HT1080 (cell line): ENCODE data around the gene ACMSD. TPM values are rescaled to one million over a fixed set of nuclear protein-coding genes. Genes with fewer than 3 reads are reported as not detected.
A peak's percentile ranks its signal among the peaks of the same experiment; 100 is the strongest.
"Not testable (repeated sequence)": the region's sequence is repeated elsewhere in the genome, so short reads cannot be mapped to it uniquely, and the experiment has no call there.

ENCODE experiments used
- DNase-seq: peaks from one replicate; pipeline ENCODE4 v3.0.0-alpha.2; 2015; ENCODE audit warnings: low read depth
- total RNA-seq: library from RNA; depleted of rRNA; stranded (reverse); fragments of >200 nt; shearing (Covaris generic); gene quantifications from 2 replicates; pipeline ENCODE4 v1.2.3, GENCODE V29; 2014

The ACMSD gene
- total RNA-seq, 1 experiment from 2014 or later = not detected

DNA sequence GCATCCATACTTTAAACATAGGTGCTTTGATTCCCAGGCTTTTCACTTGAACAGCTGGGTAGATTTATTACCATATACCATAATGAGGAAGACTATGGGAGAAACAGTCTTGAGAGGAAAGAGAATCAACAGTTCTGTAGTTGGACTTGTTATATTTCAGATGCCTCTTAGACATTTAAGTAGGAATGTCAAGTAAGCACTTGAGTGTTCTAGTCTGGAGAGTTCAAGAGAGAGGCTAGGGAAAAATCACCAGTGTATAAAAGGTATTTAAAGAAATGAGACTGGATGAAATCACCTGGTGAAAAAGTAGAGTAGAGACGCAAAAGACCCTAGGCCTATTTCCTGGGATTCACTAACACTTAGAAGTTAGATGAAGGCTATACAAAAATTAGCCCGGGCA lies 66.8 kb downstream of the ACMSD start:
- no peak for DNase-seq

DNA sequence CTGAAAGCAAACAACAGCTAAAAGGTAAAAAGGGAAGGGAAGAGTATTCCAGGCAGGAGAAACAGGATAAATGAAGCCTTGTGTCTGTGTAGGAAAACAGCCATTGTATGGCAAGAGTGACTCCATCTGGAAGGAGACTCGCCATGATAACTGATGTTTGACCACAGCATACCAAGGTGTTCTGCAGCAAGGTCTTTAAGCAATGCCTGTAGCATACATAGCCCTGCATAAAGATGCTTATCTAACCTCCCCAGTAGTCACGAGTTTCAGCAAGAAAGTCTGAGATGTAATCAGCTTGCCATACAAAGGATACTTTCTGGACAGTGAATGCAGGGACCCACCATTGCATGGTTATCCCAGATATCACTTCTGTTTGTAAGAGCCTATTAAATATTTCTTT lies 68.3 kb downstream of the ACMSD start:
- DNase-seq = no peak

DNA sequence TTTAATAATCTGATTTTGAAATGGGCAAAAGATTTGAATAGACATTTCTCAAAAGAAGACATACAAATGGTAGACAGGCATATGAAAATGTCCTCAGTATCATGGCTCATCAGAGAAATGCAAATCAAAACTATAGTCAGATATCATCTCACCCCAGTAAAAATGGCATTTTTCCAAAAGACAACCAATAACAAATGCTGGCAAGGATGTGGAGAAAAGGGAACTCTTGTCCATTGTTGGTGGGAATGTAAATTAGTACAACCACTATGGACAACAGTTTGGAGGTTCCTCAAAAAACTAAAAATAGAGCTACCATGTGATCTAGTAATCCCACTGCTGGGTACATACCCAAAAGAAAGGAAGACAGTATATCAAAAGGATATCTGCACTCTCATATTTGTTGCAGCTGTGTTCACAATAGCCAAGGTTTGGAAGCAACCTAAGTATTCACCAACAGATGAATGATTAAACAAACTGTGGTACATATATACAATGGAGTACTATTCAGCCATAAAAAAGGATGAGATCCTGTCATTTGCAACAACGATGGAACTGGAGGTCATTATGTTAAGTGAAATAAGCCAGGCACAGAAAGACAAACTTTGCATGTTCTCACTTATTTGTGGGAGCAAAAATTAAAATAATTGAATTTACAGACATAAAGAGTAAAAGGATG lies 69.2 kb downstream of the ACMSD start:
- not testable (repeated sequence) for DNase-seq

DNA sequence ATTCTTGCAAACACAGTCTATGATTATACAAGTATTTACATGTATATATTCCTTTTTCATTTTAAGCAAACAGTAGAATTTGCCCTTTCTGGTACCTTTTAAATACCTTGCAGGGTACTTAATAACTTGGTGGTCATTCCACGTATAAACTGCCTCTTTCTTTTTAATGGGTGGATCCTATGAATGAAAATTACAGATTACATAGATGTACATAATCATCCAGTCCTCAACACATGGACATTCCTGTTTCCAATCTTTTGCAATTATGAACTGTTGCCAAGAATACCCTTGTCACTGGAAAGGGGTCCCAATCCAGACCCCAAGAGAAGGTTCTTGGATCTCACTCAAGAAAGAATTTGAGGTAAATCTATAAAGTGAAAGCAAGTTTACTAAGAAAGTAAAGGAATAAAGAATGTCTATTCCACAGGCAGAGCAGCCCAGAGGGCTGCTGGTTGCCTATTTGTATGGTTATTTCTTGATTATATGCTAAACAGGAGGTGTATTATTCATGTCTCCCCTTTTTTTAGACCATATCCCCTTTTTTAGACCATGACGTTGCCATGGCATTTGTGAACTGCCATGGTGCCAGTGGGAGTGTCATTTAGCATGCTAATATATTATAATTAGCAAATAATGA lies 72.5 kb downstream of the ACMSD start:
- no peak for DNase-seq

DNA sequence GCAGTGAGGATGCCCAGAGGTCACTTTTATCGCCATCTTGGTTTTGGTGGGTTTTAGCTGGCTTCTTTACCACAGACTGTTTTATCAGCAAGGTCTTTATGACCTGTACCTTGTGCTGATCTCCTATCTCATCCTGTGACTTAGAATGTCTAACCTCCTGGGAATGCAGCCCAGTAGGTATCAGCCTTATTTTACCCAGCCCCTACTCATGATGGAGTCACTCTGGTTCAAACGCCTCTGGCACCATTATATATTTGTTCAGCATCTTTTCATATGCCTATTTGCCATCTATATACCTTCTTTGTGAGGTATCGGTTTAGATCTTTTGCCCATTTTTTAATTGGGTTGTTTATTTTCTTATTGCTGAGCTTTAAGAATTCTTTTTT lies 73.0 kb downstream of the ACMSD start:
- no peak for DNase-seq

DNA sequence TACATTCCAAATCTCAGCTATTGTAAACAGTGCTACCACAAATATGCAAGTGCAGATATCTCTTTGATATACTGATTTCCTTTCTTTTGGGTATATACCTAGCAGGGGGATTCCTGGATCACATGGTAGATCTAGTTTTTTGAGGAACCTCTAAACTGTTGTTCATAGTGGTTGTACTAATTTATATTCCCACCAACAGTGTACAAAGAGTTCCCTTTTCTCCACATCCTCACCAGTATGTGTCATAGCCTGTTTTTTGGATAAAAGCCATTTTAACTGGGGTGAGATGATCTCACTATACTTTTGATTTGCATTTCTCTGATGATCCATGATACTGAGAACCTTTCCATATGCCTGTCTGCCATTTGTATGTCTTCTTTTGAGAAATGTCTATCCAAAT lies 73.9 kb downstream of the ACMSD start:
- DNase-seq = peak; percentile 83

DNA sequence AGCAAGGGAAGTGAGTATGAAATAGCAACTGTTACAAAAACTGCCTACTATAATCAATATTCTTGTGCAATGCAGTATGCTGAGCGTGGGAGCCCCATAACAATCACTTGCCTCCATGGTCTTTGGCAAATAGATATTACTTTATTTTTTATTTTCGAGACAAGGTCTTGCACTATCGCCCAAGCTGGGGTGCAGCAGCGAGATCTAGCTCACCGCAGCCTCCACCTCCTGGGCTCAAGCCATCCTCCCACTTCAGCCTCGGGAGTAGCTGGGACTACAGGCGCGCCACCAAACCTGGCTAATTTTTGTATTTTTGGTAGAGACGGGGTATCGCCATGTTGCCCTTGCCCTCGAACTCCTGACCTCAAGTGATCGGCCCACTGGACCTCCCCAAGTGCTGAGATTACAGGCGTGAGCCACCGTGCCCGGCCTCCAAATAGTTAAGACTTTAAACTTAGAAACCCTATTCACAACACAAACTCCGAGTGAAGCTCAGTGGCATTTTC lies 79.0 kb downstream of the ACMSD start:
- no peak for DNase-seq

DNA sequence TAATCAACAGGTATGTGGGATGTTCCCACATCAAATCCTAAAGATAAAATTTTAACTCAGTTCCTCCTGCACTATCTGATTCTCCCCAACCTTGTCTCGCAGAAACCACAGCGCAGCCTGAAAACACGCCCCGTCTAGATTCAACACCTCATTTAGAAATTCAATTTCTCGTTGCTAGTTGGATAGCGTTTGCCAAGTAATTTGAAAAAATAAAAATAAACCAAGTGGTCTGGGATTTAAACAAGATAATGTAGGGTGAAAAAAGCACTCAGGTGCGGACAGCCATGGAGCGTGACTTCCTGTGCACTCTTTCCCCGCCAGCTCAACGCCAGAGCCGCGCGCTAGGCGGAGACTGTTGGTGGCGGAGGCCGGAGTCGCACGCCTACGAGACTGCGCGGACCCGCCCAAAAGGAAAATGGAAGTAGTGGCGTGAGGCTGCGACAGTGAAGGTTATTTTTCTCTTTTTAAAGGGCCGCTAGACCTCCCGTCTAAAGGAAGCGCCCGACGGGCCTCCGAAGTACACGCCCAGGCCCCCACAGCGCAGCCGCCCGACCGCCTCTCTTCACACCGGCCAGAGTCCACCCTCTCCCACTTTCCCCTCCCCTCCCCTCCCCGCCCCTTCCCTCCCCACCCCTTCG lies 79.6 kb downstream of the ACMSD start:
- no peak for DNase-seq

DNA sequence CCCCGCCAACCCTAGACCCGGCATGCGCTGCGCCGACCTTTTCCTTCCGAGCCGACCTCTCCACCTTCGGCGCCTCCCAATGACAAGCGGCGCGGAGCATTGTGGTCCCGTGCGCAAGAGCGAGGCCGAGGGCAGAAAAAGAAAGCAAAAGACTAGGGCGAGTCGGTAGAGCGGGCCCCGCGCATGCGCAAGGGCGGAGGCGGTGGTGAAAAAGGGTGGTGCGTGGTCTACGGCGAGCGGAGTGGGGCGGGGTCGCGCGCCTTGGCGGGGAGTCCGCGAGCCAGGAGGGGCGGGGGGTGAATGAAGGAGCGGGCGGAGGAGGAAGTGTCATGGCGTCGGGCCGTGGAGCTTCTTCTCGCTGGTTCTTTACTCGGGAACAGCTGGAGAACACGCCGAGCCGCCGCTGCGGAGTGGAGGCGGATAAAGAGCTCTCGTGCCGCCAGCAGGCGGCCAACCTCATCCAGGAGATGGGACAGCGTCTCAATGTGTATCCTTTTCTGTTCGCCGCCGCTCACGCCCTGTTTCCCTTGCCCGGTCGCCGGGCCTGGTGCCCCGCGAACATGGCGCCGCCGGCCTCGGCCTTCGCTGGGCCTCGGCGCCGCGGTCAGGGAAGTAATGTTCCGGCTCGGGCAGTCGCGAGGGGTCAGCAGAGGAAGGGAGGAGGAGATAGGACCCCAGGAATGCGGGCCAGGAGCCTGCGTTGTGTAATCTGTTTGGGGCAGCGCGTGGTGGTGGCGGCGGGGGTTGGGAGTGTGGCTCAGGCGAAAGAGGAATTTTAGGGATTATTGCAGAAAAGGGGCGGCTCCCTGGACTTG lies 80.3 kb downstream of the ACMSD start, which contains the start of gene CCNT2:
TSS of gene CCNT2 (plus strand) at position 297 of the 815 bp plus-strand sequence. CDS start at position 330, 33 bp downstream.
- DNase-seq = peak; percentile 99

DNA sequence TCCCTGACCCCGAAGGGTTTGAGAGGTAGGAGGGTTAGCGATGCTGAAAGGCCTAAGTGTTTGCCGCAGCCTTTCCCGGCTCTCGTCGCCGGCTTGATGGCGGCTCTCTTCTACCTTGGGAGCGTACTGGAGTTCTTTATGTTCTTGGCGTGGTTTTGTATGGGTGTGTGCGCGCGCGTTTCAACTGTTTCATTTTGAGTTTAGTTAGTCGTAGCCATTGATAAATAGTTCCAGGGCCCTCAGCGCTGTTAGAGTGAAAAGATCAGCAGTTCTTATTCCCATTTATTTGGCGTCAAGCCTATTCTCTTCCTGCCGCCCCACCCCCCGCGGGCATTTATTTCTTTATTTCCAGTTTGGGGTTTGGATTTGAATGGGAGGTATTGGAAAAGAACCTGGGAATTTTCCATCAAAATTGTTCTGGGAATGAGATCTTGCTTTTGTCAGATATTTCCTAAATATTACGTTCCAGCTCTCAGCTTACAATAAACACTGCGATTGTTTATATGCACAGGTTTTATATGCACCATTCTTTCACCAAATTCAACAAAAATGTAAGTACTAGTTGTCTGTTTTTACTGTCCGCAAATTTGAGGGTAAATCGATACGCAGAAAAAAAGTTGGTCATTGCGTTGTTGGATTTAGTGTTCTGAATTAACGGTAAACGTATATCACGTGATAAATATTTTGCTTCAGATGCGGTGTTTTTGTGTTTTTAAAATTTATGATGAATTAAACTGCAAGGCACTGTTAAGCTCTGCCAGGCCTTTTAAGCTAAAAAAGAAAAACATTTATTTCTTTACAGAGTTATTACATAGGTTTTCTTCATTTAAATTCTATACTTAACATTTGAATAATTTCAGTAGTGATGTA lies 81.2 kb downstream of the ACMSD start:
- peak; percentile 11 for DNase-seq

DNA sequence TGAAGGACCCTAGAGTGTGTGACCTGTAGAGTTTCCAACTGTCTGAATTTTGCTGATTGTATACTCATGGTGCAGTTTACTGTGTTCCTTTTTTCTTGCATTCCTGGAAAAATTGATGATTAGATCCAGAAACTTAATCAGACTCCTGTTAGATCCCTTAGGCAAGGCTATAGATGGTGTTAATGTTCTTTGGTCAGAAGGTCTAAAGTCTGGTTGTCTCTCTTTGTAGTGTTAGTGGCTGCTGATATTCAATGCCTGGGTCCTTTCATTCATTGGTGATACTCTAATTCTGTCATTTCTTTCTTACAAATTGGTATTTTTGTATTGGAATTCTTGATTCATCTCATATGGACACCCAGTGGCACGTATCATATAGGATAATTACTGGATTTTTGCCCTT lies 86.5 kb downstream of the ACMSD start:
- no peak for DNase-seq

DNA sequence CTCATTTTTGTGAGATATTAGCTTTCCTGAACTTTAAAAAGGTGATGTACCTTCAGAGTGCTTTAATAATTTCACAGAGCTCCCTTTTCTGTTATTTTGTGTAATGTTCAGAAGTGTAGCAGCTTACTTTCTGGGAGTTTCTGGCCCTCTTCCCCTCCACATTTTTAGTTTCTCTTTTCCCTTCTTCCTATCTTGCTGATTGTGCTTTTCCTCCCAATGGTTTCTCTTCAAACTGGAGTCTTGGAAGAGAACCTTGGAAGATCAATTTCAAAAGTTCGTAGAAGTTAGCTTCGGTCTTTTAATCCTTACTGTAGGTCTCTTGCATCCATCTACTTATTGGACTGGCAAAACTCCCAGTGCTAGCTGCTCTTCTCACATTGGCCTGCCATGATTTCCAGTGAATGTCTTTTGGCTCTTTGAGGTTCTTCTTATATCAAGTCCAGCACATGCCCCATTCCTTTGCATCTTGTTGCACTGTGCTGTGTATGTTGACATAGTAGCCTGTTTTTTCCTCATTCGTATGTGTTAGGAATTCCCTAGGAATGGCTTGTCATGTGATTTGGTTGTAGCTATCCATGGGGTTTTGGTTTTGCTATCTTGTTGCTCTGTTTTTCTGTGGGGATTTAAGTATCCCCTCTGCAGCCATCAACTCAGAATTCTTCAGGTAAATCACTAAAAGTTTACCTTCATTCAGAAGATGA lies 88.0 kb downstream of the ACMSD start:
- no peak for DNase-seq

DNA sequence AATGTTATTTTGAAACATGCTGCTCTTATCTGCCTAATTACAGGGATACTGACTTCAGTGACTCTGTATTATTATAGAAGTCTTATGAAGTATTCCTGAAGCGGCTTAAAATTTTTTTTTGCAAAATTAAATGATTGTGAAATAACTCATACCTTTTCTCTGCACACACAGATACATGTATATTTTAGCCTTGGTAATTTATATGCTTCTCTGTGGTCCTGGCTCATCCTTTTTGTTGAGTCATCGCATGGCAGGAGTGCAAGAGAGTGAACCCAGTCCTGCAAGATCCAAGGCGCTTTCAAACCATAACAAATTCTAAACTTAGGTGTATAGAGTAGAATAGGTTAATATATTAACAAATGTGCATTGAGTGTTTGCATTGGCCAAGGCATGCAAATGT lies 88.8 kb downstream of the ACMSD start:
- peak; percentile 47 for DNase-seq

DNA sequence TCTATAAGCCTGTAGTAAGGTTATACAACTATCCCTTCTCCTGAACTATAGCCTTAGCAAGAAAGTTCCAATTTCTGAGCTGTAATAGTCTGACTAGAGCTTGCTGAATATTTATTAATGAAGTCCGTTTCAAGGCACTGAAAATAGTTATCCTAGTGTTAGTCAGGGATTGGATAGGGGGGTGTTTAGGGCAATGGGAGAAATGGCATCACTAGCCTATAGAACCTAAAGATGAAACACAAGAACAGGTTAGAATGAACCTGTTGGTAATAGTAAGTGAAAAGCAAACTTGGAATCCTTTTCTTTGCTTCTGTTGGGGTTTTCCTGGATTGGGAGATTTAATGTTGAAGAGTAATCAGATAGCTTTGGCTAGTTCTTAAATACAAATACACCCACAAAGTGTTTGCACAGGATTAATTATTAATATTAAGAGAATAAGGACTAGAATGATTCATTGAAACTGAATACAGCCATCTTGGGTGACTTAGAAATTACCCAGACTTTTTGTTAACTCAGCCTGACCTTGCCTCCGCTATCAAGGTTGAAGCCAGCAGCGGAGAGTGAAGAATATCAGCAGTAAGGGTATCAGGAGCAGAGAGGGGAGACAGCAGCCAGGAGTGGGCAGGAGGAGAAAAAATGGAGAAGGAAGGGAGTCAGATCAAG lies 94.6 kb downstream of the ACMSD start:
- DNase-seq = no peak

DNA sequence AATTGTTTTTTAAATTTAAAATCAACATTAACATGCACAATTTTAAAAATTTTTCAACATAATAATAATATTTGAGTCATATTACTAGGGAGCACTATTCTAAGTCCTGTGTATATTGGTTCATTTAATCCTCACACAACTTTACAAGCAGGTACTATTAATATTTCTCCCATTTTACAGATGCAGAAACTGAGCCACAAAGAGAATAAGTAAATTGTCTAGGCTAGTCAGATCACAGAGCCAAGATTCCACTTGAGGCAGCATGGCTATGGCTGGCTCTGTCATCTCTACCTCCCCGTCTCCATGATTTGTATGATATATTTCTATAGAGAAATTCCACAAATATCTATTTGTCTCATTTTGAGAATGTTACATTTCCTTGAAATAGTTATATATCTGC lies 95.3 kb downstream of the ACMSD start:
- no peak for DNase-seq

DNA sequence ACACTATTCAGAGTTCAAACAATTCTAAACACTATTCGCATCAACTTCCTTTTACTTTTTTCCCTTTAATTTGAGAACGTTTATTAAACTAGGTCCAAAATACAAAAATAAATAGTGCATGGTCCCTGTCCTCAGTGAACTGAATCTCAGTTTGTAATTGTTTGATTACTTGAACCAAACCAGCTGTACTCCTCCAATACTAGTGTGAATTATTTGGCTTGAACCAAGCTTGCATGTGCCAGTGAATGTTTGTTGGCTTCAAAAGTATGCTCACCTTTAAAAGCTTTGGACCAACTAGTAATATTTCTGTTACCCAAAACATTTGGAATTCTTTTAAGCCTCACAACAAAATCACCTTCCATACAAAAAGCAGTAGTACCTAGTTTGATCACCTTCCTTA lies 95.7 kb downstream of the ACMSD start:
- DNase-seq = no peak

DNA sequence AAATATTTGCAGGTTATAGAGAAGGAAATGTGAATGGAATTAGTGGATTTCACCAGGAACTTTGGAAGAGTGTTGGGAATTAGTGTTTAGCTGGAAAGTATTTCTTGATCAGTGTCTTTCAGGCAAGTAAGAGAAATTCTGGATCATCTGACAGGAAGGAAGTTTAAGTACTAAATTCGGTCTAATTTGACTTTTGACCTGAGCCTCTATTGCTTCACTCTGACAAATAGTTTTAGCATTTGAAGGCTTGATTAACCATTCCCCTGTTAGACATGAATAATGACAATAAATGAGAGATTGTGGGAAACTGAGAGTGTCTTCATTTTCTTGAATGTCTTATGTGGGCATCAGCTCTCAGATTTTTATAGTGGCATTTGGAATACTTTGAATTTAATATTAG lies 96.2 kb downstream of the ACMSD start:
- DNase-seq = no peak

DNA sequence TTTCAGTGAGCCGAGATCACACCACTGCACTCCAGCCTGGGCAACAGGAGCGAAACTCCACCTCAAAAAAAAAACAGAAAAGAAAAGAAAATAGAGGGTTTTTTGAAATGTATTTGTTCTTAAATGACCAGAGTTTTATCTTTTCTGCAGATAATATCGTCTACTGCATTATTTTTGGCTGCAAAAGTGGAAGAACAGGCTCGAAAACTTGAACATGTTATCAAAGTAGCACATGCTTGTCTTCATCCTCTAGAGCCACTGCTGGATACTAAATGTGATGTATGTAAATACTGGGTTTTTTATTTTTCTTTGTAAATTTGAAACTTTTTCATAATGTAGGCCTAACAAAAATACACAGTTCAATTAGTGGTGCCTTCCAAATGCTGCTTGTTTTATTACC lies 98.3 kb downstream of the ACMSD start:
- DNase-seq = no peak

DNA sequence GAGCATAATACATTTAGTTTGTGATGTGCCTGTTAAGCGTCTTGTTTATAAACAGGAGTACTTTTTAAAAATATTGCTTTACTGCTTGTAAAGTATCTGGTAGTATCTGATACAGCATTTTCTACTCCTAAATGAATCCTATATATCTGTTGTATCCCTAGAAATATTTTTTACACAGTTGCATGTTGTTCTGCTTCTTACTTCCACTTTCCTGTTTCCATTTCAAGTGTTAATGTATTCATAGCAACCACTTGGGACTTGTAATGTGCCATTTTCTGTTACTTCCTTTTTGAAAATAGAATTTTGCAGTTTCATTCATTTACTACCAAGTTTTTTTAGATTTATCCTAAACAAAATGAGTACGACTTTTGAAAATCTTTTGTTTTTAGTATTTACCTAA lies 105.1 kb downstream of the ACMSD start:
- DNase-seq = no peak

DNA sequence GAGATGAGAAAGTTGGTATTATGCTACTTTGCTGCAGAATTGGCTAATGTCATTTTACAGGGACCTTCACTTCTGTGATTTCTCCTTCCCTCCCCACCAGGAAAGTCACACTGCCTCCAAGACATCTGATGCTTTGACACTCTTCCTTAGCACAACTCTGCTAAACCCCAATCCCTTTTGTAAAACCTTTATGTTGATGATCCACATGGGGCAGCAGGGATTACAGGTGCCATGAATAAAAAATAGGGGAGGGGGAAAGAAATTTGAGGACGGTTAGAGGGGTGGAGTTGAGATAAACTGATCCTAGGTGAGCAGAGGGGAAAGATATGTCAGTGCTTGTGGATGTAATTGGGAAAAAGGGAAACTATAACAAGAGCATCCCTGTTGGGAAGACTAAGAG lies 106.6 kb downstream of the ACMSD start:
- no peak for DNase-seq
